ENCODE measurements around the gene NIPBL. TPM values are rescaled to one million over a fixed set of nuclear protein-coding genes. Genes with fewer than 3 reads are reported as not detected.
"Not testable (repeated sequence)": the region's sequence is repeated elsewhere in the genome, so short reads cannot be mapped to it uniquely, and the experiment has no call there.

The NIPBL gene
- total RNA-seq, 1 donor from 2014 or later, result 92.7 TPM

DNA sequence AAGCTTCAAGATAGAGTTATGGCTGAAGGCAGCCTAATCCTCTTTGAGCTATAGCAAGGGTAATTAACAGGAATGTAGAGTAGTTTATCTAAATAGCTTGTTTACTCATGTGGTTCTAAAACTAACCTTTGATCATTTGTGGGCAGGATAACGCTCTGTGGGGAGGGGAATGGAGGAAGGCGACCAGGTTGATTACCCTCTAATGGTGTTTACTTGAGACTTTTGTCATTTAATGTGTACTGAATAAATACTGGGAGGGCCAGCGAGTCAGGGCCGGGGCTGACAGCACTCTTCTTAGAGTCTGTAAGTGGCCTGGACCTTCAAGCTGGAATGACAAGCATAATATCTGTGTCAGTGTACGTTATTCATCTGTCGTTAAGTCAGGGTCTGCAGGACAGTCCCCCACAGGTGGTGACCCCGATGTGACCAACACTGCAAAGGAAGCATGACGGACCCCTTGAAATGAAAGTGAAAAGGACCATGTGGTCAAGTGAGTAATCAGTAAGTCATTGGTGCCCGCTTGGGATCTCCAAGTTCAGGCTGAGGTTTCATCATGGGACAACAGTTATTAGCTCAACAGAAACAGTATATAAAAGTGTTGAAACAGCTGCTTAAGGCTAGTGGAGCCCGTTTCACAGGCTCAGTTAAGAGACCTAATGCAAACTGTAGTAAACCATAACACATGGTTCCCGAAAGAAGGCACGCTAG lies 210.1 kb downstream of the NIPBL start:
- no peak for DNase-seq (ENCODE audit: low spot score)

DNA sequence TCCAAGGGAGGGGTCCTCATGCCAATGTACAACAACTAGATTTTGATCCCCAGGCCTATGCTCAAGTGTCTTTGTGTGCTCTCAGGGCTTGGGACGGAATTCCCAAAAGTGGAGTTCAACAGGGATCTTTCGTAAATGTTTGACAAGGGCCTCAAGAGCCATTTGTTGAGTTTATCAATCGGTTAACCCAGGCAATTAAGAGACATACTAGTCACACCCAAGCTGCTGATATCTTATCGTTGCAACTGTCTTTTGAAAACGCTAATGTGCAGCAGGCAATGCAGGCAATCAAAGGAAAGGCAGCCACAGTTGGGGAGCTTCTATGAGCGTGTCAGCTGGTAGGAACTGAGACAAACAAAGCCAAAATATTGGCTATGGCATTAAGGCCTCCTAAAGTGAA lies 211.4 kb downstream of the NIPBL start:
- no peak for DNase-seq (ENCODE audit: low spot score)

DNA sequence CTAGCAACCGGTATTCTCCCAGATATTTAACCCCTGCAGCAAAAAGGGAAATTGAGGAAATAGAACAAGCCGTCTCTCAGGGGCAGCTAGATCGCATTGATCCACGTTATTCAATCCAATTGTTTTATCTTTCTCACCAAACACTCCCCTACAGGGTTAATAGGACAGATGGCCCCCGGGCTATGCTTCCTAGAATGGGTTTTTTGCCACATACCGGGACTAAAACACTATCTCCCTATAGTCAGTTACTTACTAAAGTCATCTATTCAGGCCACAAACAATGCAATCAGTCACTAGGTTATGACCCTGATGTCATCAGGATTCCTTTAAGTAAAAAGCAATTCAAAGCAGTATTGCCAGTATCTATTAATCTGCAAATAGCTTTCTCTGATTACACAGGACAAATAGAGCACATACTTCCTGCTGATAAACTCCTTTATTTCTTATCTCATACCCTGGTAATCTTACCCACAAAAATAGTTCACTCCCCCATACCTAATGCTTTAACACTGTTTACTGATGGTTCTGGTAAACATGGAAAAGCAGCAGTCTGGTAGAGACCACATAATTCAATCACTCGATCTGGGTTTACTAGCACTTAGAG lies 213.7 kb downstream of the NIPBL start:
- no peak for DNase-seq (ENCODE audit: low spot score)

DNA sequence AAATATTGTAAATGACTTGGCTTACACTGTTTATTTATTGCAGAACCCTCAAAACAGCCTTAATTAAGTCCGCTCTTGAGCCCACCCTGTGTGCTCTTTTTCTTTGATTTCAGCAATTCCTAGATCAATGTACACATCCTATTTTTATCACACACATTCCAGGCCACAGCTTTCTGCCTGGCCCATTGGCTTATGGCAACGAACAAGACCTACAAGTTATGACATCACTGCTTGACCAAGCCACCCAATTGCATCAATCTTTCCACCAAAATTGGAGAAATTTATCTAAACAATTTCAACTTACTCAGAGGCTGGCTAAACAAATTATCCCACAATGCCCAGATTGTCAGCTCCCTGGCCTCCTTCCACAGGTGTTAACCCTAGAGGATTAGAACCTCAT lies 214.2 kb downstream of the NIPBL start:
- no peak for DNase-seq (ENCODE audit: low spot score)

DNA sequence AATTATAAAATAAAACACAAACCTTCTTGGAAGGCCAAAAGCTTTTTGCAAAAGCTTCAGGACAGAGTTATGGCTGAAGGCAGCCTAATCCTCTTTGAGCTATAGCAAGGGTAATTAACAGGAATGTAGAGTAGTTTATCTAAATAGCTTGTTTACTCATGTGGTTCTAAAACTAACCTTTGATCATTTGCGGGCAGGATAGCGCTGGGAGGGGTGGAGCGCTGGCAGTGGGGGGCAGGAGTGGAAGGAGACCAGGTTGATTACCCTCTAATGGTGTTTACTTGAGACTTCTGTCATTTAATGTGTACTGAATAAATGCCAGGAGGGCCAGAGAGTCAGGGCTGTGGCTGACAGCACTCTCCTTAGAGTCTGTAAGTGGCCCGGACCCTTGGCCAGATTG lies 217.2 kb downstream of the NIPBL start:
- not testable (repeated sequence) for DNase-seq (ENCODE audit: low spot score)

DNA sequence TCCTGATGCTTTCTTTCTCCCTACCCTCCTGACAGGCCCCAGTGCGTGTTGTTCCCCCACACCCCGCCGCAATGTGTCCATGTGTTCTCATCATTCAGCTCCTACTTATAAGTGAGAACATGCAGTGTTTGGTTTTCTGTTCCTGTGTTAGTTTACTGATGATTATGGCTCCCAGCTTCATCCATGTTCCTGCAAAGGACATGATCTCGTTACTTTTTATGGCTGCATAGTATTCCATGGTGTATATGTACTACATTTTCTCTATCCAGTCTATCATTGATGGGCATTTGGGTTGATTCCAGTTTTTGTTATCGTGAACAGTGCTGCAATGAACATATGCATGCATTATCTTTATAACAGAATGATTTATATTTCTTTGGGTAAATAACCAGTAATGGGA lies 222.7 kb downstream of the NIPBL start:
- not testable (repeated sequence) for DNase-seq (ENCODE audit: low spot score)

DNA sequence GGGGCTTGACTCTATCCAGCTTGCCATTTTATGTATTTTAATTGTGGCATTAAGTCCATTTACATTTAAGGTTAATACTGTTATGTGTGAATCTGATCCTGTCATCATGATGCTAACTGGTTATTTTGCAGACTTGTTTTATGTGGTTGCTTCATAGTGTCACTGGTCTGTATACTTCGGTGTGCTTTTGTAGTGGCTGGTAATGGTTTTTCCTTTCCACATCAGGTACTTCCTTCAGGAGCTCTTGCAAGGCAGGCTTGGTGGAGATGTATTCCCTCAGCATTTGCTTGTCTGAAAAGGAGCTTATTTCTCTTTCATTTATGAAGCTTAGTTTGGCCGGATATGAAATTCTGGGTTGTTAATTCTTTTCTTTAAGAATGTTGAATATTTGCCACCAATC lies 226.7 kb downstream of the NIPBL start:
- no peak for DNase-seq (ENCODE audit: low spot score)

DNA sequence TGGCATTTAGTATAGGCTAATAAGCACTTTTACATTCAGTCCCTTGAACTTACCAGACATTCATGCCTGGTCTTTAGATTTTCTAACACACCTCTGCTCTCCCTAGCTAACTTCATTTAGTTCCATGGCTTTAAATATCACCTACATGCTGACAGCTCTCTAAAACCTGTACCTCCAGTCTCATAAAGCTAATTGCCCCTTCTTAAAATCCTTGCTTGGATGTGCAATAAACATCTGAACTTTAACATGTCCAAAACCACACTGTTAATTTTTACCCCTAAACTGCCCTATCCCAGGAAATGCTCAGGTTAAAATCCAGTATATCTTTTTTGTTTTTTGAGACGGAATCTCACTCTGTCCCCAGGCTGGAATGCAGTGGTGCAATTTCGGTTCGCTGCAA lies 232.8 kb downstream of the NIPBL start:
- no peak for DNase-seq (ENCODE audit: low spot score)

DNA sequence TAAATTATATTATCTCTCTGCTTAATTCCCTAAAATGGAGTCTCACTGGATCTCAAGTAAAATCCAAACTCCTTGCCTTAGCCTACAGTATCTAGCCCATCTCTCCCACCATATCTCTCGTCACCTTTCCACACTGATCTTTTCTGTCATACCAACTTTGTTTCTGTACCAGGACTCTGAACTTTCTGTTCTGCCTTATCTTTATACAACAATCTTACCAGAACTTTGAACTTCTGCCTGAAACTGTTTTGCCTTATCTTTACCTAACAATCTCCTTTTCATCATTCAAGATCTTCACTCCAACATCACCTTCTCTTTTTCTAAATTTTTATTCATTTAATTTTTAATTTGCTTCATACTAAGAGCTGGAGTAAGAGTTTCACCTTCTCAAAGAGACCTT lies 233.6 kb downstream of the NIPBL start:
- DNase-seq (ENCODE audit: low spot score), result no peak

DNA sequence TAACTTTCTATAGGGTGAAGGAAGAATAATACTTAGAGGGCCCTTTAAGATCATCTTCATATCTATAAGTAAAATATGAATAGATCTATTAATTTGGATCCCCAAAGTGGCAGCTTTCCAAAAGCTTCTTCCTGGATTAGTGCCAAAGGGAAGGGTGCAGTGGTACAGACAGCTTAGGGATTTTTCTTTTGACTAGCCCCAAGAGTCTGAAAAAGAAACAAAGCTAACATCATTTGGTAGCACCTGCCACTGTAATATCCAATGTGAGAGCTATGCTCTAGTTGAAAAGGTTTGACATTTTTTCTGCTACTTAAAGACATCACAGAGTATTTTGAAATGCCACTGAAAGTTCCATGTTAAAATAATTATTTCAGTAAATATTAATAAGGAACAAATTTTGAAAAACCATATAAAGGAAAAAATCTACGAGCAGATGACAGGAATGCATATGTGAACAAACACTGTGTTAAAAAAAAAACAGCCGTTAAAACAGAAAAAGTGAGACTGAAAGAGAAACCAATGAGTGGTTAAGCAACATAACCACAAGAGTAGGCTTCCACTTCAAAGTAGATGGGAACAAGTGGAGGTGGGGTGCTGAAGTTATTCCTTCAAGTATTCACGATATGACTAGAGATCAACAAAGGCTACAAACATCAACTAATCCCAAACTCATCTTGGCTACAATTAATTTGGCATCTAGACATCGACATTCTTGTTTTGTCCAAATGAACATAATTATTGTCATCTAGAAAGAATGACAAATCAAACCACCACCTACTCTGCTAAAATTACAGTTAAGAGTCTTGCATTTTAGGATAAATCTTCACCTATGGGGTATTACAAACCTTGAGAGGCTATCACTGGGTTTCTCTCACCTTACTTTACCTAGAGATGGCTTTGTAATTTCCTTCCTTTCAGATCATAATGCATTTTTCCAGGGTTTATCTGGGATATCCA lies 235.1 kb downstream of the NIPBL start:
- DNase-seq (ENCODE audit: low spot score), result no peak

DNA sequence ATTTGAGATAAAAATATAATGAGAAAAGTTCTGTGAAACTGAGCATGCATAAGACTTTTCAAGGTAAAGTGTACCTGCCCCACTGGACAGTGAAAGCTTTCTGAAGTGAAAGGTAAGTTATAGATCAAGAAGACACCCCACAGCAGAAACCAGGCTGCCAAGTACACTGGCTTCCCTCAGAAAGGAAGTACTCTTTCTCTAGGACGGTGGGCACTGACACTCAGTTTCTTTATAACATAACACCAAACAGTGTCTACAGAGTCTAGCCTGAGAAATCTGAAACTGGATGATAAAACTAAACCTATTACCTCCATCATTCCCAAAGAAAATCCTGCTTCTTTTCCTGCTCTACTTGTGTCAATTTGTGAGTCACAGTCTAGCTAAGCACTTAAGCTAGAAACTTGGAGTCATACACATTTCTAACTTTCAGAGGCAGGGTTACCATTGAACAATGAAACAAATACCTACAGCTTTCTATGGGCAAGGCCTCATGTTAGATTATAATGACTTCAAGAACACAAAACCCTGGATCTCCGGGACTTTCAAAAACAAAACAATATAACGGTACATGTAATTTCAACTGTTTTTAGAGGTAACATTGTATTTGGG lies 235.9 kb downstream of the NIPBL start:
- DNase-seq (ENCODE audit: low spot score), result no peak

All from ureter (tissue), 1 donor.